GM18873 (cell line): ENCODE data around the gene NRF1.
"Not testable (repeated sequence)": the region's sequence is repeated elsewhere in the genome, so short reads cannot be mapped to it uniquely, and the experiment has no call there.

Experiments used
- ATAC-seq: cut with Tn5 transposase; IDR thresholded peaks from one replicate; pipeline ENCODE4 v1.9.1; 2021; ENCODE audit warnings: mild to moderate bottlenecking, moderate library complexity, moderate number of reproducible peaks; ENCODE audit not compliant: unreplicated experiment, low FRiP score

NRF1 gene

DNA sequence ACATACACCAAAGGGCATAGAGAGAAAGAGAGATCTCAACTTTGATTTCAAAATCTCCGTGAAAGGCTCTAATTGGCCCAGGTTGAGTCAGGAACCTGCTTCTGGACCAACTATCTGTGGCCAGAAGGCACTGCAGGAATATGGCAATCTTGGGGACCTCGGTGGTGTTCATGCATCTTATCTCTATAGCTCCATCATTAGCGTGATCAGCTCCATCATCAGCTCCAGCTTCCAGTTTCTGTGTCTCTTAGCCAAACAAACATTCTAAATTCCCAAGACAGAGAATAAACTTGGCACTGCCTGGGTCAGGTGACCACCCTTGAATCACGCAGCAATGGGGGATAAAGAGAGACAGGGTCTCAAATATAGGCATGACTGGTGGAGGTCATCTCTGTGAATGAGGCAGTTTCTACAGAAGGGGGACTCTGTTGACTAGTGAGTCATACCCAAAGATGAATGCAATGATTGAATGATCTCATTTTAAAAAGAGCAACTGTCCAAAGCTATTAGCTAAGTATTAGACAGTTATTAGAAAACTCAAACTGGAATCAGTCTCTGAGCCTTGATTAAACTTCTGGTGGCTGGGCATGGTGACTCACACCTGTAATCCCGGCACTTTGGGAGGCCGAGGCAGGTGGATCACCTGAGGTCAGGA, 5.4 kb upstream of the NRF1 start:
- ATAC-seq = no peak

DNA sequence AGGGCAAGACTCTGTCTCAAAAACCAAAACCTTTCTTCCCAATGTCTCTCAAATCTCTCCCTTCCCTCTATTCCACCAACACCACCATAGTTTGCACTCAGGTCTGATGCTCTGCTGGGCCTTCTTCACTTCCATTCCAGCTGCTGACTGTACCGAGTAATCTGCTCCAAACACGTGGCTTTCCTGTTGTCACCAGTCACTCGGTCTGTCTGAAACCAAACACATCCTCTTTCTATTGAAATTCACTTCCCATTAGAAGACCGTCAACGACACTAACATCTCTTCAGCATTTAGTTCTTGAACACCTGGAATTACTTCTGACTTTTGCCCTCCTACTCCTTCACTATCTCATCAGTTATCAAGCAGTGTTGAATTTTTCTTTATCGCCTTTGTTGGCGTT, 4.7 kb upstream of the NRF1 start:
- no peak for ATAC-seq

DNA sequence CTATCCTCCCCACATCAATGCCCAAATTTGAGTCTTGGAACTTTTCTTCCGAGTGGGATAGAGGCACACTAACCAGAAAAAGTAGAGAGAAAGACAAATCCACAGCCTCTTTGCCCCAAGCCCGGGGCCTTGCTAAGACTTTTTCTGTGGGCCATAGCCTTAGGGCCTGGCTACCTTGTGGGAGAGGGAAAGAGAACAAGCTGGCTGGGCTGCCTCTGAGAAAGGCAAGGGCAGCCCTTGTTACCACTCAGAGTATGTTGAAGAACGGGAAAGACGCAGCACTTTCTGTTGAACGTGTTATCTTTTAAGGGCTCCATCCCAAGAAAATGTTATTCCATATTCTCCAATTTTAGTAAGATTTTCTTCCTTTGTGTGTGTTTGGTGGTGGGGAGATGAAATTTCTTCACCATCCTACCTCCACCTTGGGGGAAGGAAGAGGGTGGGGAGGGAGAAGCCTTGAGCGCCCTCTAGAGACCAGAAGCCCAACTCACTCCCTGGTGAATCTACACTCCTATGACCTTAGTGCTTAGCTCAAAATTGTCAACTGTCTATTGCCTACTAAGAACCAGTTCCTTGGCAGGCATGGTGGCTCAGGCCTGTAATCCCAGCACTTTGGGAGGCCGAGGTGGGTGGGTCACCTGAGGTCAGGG, 3.9 kb upstream of the NRF1 start:
- ATAC-seq = no peak

DNA sequence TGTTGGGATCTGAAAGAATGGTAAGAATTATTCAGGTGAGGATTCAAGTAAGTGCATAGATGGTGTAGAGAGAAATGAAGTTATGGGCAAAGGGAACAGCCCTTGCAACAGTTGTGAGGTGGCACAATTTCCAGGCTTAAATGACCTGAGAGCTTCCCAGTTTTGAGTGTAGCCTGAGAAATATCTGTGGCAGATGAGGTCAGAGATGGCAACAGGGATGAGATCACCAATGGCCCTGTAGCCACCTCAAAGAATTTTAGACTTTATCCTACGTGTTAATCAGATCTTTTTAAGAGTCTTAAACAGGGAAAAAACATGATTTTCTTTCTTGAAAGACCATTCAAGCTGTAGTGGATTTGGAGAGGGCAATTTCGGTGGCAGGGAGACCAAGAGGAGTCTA, 1.9 kb upstream of the NRF1 start:
- ATAC-seq = no peak

DNA sequence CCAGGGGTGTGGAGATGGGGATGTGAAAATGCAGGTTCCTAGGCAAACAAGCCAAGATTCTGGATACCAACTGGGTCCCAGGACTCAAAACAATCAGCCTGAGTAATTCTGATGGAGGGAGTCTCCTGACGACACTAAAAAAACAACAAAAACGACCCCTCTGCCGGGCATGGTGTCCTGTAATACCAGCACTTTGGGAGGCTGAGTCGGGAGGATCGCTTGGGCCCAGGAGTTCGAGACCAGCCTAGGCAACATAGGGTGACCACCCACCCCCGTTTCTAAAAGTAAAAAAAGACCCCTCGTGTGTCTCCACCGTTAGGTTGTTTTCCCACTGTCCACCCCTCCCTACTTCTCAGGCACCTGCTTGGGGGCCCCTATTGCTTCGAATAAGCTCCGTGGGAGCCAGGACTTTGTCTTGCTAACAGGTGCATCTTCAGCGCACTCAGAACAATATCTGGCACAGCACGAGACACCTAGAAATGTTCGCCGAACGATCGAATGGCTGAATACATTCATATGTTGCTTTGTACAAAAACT, 743 bp upstream of the NRF1 start:
- ATAC-seq = no peak

DNA sequence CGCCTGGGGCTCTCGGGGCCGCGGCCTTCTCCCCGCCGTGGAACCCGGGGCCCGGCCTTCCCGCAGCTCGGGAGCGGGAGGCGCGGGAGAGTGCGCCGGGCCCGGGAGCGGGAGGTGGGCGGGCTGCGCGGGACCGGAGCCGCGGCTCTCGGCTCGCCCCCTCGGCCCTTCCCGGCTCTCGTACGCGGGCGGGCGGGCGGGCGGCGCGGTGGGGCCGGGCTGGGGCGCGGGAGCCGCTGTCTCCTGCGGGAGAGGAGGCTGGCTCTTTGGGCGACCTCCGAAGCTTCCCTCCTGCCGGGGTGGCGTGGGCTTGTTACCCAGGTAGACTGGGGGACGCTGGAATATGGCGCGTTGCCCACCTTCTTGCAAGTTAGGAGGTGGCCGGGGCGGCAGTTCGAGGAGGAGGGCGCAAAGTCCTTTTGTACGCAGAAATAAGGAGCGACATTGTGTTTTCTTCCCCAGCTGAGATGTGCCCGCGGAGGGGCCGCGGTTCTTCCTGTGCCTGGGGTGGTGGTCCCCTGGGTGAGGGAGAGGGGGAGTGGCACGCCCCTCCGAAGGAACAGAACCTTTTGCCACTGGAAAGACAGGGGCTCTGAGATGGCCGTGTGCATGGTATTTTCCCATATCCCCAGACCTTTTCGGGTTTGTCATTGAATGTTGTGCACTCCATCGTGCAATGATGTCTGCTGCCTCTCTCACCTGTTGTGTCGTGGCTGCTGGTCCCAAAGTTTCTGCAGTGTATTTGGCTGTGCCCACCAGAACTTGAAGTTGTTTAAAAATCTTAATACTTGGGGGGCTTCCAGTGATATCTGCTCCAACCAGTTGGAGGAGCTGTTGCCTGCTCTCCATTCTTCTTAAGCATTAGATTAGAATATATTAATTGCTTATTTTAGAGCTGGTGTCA, 844 bp downstream of the NRF1 start:
- no peak for ATAC-seq

DNA sequence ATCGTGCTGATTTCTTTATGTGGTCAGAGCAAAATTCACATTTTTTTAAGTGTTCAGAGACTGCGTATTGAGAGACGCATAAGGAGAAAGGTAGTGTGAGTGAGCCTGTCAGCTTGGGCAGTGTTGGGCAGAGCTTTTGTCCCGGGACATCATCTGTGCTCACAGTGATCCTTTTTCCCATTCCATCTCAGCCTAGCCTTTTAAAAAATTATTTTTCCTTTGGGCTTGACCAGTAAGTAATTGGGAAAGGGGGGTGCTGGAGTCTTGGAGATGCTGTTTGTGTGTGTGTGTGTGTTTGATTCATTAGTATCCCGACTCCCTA, 1.5 kb downstream of the NRF1 start:
- no peak for ATAC-seq

DNA sequence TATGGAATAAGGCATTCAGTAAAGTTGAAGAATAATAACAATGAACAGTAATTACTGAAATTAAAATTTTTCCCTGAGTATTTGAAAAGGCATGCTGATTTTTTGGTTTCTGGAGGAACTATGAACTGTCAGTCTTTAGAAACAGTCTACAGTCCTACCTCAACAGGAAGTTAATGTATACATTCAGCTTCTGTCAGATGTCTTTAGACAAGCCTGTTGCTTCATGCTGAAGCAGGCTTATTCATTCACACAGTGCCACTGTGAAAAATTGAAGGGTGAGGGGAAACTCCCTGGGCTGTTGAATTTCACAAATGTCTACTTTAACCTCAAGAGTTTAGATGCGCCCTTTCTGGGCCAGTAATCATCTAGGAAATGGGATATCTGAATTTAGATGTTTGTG, 3.5 kb downstream of the NRF1 start:
- ATAC-seq = no peak

DNA sequence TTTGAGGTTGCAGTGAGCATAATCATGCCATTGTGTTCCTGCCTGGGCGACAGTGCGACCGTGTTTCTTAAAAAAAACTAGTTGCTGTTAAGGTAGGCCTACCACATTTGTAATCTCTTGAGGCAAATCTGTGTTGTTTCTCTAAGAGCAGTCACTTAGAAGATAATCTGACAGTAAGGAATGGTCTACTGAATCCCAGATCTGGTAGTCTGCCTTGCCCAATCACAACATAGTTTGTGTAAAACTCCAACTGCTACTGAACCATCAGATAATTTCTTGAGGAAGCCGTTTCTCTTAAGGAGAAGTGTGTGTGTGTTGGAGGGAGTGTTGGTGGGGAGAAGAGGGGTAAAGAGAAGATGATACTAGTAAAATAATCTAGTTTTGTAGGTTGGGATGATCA, 5.0 kb downstream of the NRF1 start:
- ATAC-seq = no peak

DNA sequence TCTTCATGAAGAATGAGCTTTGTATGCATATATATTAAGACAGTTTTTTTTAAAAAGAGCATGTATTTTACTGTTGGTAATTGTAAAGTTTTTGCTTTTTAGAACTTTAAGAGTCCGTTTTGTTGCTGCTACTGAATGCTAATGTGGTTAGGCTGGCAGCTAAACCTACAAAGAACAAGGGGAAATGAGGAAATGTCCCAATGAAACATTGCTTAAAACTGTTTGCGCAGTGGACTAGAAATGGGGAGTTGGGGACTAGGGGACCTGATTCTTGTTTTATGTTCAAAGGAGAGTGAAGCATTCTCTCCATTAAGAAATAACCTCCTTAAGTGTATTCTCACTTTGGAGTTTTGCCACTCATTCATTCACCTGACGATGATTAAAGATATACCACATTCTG, 5.7 kb downstream of the NRF1 start:
- no peak for ATAC-seq

DNA sequence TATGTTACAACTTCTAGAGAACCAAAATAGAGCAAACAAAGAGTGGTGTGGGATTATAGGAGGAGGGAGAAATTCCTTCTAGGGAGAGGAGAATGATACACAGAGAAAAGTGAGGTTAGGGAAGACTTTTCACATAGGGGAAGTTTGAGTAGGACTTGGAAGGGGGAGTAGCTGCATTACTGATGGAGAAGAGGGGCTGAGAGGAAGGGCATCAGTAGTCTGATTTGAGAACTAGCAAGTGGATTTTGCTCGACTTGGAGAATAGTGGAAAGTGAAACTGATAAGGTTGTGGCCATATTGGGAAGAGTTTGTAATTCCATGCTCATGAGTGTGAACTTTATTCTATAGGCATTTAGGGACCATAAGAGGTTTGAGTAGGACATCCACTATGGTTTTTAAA, 6.1 kb downstream of the NRF1 start:
- no peak for ATAC-seq

DNA sequence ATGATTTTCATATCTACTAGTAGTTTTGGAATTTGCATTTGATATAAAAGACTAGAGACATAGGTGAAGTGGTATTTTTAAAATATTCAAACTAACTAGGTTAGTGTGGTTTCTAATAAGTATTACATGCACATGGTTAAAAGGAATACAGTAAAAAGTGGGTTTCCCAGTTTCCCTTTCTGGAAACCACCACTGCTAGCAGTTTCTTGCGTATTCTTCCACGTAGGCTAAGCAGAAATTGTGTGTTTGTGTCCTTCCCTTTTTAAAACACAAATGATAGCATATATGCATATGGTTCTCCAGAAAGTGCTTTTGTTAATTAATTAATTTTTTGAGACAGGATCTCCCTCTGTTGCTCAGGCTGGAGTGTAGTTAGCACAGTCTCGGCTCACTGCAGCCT, 15.4 kb downstream of the NRF1 start:
- no peak for ATAC-seq

DNA sequence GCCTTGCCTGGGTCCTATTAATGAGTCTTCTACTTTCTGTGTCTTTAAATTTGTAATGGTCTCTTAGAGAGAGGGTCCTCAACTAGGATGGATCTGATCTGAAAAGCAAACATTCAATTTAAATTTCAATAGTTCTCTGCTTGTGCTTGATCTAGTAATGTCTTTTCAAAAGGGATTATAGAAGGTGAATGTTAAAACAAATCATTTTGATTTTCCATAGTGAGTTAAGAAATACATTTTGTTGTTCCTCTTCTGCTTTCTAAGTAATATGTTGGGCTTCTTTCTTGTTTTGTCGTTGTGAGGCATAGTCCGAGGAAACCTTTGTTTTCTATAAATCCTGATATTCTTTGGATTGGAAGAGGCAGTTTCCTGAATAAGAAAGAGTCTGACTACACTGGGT, 18.8 kb downstream of the NRF1 start:
- no peak for ATAC-seq

DNA sequence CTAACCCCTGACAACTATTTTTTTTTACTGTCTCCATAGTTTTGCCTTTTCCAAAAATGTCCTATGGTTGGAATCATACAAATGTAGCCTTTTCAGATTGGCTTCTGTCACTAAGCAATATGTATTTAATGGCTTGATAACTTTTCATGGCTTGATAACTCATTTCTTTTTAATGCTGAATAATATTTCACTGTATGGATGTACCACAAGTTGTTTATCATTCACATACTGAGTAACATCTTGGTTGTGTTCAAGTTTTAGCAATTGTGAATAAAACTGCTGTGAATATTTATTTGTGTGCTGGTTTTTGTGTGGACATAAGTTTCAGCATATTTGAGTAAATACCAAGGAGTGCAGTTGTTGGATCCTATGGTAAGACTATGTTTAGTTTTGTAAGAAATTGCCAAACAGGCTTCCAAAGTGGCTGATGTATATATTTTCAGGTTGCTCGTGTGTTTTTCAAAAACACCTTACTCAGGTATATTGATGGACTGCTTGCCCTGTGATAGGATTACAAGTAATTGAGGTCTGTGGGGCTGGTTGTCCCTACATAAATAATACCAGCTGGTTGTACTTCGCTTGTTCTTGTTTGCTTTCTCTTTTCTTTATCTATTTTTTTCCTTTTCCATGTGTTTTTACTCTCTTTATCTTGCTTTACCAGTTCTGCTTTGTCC, 23.0 kb downstream of the NRF1 start:
- ATAC-seq = no peak

DNA sequence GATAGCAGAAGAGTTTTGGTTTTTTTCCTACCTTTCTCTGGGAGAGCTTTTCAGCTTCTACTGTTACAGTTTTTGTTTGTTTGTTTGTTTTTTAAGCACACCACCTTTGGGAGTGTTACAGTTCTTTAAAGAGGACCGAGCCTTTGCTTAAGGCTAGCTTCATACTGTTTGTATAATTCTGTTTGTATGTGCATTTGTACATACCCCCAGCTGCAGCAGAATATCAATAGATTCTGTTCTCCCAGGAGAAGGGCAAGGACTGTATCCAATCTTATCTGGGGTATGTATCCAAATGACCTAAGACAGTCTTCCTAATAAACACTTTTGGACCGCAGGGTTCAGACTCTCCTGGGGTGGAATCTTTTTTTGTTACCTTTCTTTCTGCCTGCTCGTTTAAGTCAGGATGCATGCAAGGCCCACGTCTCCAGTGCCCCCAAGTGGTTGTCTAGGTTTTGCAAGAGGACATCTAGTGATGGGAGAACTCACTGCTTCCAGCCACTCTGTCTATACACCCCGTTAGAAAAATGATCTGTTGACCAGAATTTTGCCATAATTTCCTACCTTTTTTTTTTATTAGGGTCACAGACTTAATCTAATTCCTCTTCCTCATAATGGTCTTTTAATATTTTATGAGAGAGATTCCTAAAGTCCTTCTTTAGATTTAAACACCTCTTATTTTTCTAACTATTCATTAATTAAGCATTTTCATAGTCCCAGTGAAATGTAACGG, 23.9 kb downstream of the NRF1 start:
- ATAC-seq = no peak

DNA sequence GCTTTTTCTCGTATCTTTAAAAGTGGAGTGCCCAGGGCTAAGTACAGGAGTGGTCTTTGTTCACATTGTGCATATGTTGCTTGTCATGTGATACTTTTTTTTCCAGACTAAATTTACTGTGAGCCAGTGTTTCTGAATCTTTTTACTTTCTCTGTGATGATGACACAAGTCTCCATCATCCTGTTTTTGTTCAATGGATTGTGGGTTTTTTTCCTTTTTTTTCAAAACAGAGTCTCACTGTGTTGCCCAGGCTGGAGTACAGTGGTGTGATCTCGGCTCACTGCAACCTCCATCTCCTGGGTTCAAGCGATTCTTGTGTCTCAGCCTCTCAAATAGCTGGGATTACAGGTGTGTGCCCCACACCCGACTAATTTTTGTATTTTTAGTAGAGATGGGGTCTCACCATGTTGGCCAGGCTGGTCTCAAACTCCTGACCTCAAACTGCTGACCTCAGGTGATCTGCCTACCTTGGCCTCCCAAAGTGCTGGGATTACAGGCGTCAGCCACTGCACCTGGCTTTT, 24.6 kb downstream of the NRF1 start:
- not testable (repeated sequence) for ATAC-seq

DNA sequence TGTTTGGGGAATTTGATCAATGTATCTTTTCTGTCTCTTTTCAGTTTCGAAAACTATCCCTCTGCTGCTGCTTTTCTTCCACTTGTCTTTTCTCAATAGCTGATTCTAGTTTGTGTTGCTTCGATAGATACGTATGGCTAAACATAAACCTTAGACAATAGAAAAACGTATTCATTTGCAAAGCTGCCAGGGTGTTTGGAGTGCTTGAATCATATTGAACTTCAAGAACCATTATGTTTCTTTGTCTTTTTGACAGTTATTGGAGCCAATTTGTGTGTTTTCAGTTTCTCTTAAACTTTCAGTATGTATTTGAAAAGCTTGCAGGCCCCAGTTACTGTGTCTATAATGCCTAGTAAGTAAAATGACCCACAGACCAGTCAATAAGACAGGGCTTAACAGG, 25.1 kb downstream of the NRF1 start:
- no peak for ATAC-seq

DNA sequence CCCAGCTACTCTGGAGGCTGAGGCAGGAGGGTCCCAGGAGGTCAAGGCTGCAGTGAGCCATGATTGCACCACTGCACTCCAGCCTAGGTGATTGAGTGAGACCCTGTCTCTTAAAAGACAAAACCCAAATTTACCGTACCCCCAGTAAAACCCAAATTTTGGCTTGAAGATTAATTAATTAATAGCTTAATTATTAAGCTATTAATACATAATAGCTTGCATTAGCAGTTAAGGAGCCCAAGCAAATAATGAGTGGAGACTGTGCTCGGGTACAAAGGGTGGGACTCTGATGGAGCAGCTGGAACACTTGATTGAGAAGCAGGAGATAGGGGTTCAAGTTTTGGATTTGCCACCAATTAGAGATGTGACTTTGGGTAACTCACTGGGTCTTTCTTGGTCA, 28.9 kb downstream of the NRF1 start:
- no peak for ATAC-seq

DNA sequence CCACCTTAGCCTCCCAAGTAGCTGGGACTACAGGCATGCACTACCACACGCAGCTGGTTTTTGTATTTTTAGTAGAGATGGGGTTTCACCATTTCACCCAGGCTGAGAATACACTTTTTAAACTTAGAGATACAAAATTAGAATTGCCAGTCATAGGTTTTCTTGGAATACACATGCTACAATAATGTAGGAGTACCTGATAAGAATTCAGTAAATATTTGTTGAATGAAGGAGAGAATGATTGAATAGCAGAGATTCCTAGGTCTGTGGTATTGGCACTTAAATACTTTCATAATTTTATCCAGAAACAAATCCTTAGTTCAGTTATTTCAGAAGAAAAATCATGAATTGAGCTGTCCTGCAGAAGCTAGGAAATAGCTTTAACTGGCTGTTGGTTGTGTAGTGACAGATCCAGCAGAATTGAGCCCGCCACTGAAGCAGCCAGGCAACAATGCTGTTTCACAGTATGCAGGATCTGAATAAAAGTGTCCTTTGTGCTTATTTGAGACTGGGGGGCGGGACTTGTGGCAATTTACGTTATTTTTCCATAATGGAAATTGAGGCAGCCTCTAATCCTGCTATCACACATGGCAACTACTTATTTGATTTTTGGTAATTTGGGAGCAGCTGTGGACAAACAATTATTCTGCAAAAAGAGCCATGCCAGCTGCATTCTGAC, 31.5 kb downstream of the NRF1 start:
- ATAC-seq = no peak
